ENCODE data around the gene PINK1. TPM values are rescaled to one million over a fixed set of nuclear protein-coding genes. Genes with fewer than 3 reads are reported as not detected.
A peak's percentile ranks its signal among the peaks of the same experiment; 100 is the strongest.

Gene PINK1
- total and polyA plus RNA-seq, 2 of the 13 experiments (the other 11 are each of a cell fraction or from before 2014, with no cell fraction given) = 15.3 to 16.1 TPM

DNA sequence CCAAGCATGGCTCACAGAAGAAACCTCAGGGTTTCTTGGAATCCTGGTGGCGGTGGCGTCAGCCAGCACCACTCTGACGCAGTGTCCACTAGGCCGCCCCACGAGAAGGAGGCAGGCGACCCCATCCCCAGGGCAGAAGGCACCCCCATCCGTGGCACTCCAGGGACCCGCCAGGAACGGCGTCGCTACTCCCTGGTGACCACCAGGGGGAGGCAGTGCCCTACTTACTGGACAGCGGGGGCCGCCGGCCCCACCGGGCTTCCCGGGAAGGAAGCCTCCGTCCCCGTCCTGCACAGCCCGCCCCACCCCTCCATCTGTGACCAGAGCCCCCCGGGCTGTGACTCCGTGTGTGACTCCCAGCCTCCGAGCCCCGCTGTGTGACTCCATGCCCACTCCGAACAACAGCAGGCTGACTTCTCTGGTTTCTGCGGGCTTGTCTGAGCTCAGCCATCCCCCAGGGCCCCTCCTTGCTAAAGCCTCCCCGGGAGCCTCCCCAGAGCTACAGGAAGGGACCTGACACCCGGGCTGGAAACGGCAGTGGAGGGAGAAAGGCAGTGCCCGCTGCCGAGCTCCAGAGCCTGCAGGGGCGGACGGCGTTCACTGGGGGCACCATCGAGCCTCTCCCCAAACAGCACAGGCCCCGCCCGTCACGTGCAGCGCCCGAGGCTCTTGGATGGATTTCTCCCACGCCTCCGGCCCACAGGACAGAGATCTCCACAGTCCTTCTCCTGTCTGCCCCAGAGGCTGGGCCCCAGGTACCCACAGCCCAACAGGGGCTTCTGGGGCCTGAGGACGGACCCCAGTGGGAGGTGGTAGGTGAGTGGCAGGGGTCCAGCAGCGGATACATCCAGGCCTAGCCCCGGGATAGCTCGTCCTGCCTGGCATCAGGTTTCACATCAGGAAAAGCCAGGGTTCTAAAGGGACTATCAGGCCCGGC is 63.4 kb downstream of the PINK1 start (continued):
- TF ChIP-seq, protein P1, sequence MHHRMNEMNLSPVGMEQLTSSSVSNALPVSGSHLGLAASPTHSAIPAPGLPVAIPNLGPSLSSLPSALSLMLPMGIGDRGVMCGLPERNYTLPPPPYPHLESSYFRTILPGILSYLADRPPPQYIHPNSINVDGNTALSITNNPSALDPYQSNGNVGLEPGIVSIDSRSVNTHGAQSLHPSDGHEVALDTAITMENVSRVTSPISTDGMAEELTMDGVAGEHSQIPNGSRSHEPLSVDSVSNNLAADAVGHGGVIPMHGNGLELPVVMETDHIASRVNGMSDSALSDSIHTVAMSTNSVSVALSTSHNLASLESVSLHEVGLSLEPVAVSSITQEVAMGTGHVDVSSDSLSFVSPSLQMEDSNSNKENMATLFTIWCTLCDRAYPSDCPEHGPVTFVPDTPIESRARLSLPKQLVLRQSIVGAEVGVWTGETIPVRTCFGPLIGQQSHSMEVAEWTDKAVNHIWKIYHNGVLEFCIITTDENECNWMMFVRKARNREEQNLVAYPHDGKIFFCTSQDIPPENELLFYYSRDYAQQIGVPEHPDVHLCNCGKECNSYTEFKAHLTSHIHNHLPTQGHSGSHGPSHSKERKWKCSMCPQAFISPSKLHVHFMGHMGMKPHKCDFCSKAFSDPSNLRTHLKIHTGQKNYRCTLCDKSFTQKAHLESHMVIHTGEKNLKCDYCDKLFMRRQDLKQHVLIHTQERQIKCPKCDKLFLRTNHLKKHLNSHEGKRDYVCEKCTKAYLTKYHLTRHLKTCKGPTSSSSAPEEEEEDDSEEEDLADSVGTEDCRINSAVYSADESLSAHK (CRISPR knock-in tag; IDR thresholded peaks at IDR 0.05; ENCODE audit: borderline replicate concordance) = no peak
- TF ChIP-seq ZSCAN20 (CRISPR knock-in tag; IDR thresholded peaks at IDR 0.05; ENCODE audit: borderline replicate concordance) (no peak), ZNF75D (CRISPR knock-in tag; IDR thresholded peaks at IDR 0.05; ENCODE audit: borderline replicate concordance) (no peak), HNRNPK (IDR thresholded peaks at IDR 0.05; ENCODE audit: low read depth, low read length, poor library complexity, severe bottlenecking) (no peak), PAX8 (CRISPR knock-in tag; IDR thresholded peaks at IDR 0.05; ENCODE audit: borderline replicate concordance) (peak; percentile 48; the same call in 1 of the 2 replicates), U2AF2 (IDR thresholded peaks at IDR 0.05; ENCODE audit: low read depth, low read length) (no peak), ZNF20 (CRISPR knock-in tag; IDR thresholded peaks at IDR 0.05) (no peak), ADNP (CRISPR knock-in tag; IDR thresholded peaks at IDR 0.05) (peak; percentile 60; the same call in 1 of the 2 replicates)
- TF ChIP-seq, protein P2, sequence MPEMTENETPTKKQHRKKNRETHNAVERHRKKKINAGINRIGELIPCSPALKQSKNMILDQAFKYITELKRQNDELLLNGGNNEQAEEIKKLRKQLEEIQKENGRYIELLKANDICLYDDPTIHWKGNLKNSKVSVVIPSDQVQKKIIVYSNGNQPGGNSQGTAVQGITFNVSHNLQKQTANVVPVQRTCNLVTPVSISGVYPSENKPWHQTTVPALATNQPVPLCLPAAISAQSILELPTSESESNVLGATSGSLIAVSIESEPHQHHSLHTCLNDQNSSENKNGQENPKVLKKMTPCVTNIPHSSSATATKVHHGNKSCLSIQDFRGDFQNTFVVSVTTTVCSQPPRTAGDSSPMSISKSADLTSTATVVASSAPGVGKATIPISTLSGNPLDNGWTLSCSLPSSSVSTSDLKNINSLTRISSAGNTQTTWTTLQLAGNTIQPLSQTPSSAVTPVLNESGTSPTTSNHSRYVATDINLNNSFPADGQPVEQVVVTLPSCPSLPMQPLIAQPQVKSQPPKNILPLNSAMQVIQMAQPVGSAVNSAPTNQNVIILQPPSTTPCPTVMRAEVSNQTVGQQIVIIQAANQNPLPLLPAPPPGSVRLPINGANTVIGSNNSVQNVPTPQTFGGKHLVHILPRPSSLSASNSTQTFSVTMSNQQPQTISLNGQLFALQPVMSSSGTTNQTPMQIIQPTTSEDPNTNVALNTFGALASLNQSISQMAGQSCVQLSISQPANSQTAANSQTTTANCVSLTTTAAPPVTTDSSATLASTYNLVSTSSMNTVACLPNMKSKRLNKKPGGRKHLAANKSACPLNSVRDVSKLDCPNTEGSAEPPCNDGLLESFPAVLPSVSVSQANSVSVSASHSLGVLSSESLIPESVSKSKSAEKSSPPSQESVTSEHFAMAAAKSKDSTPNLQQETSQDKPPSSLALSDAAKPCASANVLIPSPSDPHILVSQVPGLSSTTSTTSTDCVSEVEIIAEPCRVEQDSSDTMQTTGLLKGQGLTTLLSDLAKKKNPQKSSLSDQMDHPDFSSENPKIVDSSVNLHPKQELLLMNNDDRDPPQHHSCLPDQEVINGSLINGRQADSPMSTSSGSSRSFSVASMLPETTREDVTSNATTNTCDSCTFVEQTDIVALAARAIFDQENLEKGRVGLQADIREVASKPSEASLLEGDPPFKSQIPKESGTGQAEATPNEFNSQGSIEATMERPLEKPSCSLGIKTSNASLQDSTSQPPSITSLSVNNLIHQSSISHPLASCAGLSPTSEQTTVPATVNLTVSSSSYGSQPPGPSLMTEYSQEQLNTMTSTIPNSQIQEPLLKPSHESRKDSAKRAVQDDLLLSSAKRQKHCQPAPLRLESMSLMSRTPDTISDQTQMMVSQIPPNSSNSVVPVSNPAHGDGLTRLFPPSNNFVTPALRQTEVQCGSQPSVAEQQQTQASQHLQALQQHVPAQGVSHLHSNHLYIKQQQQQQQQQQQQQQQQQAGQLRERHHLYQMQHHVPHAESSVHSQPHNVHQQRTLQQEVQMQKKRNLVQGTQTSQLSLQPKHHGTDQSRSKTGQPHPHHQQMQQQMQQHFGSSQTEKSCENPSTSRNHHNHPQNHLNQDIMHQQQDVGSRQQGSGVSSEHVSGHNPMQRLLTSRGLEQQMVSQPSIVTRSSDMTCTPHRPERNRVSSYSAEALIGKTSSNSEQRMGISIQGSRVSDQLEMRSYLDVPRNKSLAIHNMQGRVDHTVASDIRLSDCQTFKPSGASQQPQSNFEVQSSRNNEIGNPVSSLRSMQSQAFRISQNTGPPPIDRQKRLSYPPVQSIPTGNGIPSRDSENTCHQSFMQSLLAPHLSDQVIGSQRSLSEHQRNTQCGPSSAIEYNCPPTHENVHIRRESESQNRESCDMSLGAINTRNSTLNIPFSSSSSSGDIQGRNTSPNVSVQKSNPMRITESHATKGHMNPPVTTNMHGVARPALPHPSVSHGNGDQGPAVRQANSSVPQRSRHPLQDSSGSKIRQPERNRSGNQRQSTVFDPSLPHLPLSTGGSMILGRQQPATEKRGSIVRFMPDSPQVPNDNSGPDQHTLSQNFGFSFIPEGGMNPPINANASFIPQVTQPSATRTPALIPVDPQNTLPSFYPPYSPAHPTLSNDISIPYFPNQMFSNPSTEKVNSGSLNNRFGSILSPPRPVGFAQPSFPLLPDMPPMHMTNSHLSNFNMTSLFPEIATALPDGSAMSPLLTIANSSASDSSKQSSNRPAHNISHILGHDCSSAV (CRISPR knock-in tag; IDR thresholded peaks at IDR 0.05; ENCODE audit: borderline replicate concordance) = no peak
- TF ChIP-seq, protein P3, sequence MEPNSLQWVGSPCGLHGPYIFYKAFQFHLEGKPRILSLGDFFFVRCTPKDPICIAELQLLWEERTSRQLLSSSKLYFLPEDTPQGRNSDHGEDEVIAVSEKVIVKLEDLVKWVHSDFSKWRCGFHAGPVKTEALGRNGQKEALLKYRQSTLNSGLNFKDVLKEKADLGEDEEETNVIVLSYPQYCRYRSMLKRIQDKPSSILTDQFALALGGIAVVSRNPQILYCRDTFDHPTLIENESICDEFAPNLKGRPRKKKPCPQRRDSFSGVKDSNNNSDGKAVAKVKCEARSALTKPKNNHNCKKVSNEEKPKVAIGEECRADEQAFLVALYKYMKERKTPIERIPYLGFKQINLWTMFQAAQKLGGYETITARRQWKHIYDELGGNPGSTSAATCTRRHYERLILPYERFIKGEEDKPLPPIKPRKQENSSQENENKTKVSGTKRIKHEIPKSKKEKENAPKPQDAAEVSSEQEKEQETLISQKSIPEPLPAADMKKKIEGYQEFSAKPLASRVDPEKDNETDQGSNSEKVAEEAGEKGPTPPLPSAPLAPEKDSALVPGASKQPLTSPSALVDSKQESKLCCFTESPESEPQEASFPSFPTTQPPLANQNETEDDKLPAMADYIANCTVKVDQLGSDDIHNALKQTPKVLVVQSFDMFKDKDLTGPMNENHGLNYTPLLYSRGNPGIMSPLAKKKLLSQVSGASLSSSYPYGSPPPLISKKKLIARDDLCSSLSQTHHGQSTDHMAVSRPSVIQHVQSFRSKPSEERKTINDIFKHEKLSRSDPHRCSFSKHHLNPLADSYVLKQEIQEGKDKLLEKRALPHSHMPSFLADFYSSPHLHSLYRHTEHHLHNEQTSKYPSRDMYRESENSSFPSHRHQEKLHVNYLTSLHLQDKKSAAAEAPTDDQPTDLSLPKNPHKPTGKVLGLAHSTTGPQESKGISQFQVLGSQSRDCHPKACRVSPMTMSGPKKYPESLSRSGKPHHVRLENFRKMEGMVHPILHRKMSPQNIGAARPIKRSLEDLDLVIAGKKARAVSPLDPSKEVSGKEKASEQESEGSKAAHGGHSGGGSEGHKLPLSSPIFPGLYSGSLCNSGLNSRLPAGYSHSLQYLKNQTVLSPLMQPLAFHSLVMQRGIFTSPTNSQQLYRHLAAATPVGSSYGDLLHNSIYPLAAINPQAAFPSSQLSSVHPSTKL (CRISPR knock-in tag; IDR thresholded peaks at IDR 0.05) = peak; percentile 22
- TF ChIP-seq, protein P4, sequence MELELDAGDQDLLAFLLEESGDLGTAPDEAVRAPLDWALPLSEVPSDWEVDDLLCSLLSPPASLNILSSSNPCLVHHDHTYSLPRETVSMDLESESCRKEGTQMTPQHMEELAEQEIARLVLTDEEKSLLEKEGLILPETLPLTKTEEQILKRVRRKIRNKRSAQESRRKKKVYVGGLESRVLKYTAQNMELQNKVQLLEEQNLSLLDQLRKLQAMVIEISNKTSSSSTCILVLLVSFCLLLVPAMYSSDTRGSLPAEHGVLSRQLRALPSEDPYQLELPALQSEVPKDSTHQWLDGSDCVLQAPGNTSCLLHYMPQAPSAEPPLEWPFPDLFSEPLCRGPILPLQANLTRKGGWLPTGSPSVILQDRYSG (CRISPR knock-in tag; IDR thresholded peaks at IDR 0.05) = no peak

Measured in HepG2 (cell line).